A549 (cell line): Measurements from ENCODE around the gene PI4K2B.
"Not testable (repeated sequence)": the region's sequence is repeated elsewhere in the genome, so short reads cannot be mapped to it uniquely, and the experiment has no call there.

Experiments
- CEBPB ChIP-seq, 2 experiments: fragments of >200 bp in 1 of 2; sonication (Bioruptor Twin) in 1 of 2; formaldehyde crosslinking in 1 of 2; IDR thresholded peaks; 2 replicates each; pipeline ENCODE4 v1.6.1; 2012 to 2016
- CHD4 ChIP-seq: fragments of 200-600 bp; sonication (generic); IDR thresholded peaks from 2 replicates; pipeline ENCODE4 v1.6.1; 2016; ENCODE audit warnings: antibody characterized with exemption, mild to moderate bottlenecking, borderline replicate concordance
- CTCF ChIP-seq: fragments of >200 bp; sonication (Bioruptor Twin); formaldehyde crosslinking; IDR thresholded peaks from 3 replicates; pipeline ENCODE4 v1.5.1; 2016
- HDAC2 ChIP-seq: fragments of 200-600 bp; sonication (generic); IDR thresholded peaks from 2 replicates; pipeline ENCODE4 v1.6.1; 2016
- MYC ChIP-seq: IDR thresholded peaks from 2 replicates; pipeline ENCODE4 v1.6.1; 2012; ENCODE audit warnings: mild to moderate bottlenecking, inconsistent platforms, low read length, improper control_type of control experiment, borderline replicate concordance
- POLR2A ChIP-seq: IDR thresholded peaks from 2 replicates; pipeline ENCODE4 v1.6.1; 2012; ENCODE audit warnings: mild to moderate bottlenecking, low read length
- RCOR1 ChIP-seq: fragments of 150-350 bp; IDR thresholded peaks from 2 replicates; pipeline ENCODE4 v1.6.1; 2014; ENCODE audit warnings: antibody characterized with exemption, low read length, low read depth
- REST ChIP-seq: fragments of 200-600 bp; sonication (generic); IDR thresholded peaks from 2 replicates; pipeline ENCODE4 v1.6.1; 2016; ENCODE audit warnings: antibody characterized with exemption, mild to moderate bottlenecking, moderate library complexity
- RFX5 ChIP-seq: fragments of 450-650 bp; IDR thresholded peaks from 2 replicates; pipeline ENCODE4 v1.7.1; 2014; ENCODE audit warnings: antibody characterized with exemption, mild to moderate bottlenecking, moderate library complexity
- RNF2 ChIP-seq: fragments of 200-600 bp; sonication (generic); IDR thresholded peaks from 2 replicates; pipeline ENCODE4 v1.6.1; 2016; ENCODE audit warnings: low read depth, mild to moderate bottlenecking, antibody characterized with exemption, moderate library complexity, borderline replicate concordance
- ZFP36 ChIP-seq: fragments of 450-650 bp; IDR thresholded peaks from 2 replicates; pipeline ENCODE4 v1.6.1; 2014; ENCODE audit warnings: borderline replicate concordance; ENCODE audit not compliant: partially characterized antibody
- TF ChIP-seq, protein P1 (sequence below): IDR thresholded peaks from 2 replicates; pipeline ENCODE4 v1.6.1; 2012
- TF ChIP-seq, protein P2 (sequence below): IDR thresholded peaks from 2 replicates; pipeline ENCODE4 v1.6.1; 2012

- not testable (repeated sequence) for TF ChIP-seq RFX5; CTCF; RNF2; REST; CEBPB (IDR thresholded peaks at IDR 0.05); ZFP36; POLR2A; HDAC2; MYC; CHD4; RCOR1
- TF ChIP-seq, protein P1, sequence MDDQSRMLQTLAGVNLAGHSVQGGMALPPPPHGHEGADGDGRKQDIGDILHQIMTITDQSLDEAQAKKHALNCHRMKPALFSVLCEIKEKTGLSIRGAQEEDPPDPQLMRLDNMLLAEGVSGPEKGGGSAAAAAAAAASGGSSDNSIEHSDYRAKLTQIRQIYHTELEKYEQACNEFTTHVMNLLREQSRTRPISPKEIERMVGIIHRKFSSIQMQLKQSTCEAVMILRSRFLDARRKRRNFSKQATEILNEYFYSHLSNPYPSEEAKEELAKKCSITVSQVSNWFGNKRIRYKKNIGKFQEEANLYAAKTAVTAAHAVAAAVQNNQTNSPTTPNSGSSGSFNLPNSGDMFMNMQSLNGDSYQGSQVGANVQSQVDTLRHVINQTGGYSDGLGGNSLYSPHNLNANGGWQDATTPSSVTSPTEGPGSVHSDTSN: not testable (repeated sequence)
- TF ChIP-seq, protein P2, sequence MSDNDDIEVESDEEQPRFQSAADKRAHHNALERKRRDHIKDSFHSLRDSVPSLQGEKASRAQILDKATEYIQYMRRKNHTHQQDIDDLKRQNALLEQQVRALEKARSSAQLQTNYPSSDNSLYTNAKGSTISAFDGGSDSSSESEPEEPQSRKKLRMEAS: not testable (repeated sequence)
Measured at GRCh38 chr4:25328463-25328862, 94.6 kb downstream of the PI4K2B start.
